K562 (cell line): Measurements from ENCODE around the gene SERTAD3. TPM values are rescaled to one million over a fixed set of nuclear protein-coding genes. Genes with fewer than 3 reads are reported as not detected.

Experiments used
- ATAC-seq: fragments of 200-7000 bp; cut with Tn5 transposase; 3 replicates; pipeline ENCODE4 v1.9.1; 2020; ENCODE audit warnings: moderate library complexity
- BruUV-seq: library from RNA; stranded (reverse); fragments of 400-500 nt; replicated peaks from 2 replicates; lab custom pipeline; 2021; lab: Mats Ljungman, UMichigan
- CTCF ChIA-PET: fragments of 300-600 bp; formaldehyde crosslinking; extraction: SDS; loops from one replicate; lab custom pipeline; 2021; ENCODE audit warnings: low intra/inter-chr PET ratio; lab: Yijun Ruan, JAX
- POLR2A ChIA-PET: fragments of 300-600, 350-650 bp; sonication (Branson Sonifier 250); formaldehyde crosslinking; extraction: SDS; loops from one replicate; lab custom pipeline; 2021; ENCODE audit warnings: antibody characterized with exemption, inconsistent platforms; lab: Yijun Ruan, JAX
- DNase-seq, 4 experiments: peaks; one replicate each; pipeline versions ENCODE4 v3.0.0 to v3.0.0-alpha.2; 2011 to 2018; ENCODE audit warnings: low spot score in 3 of 4, mixed read lengths in 3 of 4; ENCODE audit errors: extremely low read depth in 1 of 4
- FAIRE-seq: peaks from 2 replicates; lab custom pipeline; 2011; peaks lifted over from hg19 to GRCh38; lab: Jason Lieb, UNC
- H2AFZ ChIP-seq: 2 replicates; pipeline ENCODE4 v1.6.0; 2011; ENCODE audit warnings: low read depth, low read length, control low read depth, inconsistent platforms
- H3K27ac ChIP-seq: fragments of 200-600 bp; 3 replicates; pipeline ENCODE4 v1.8.0; 2011; ENCODE audit warnings: low read depth, mild to moderate bottlenecking, control low read depth, inconsistent platforms, low read length, moderate library complexity, mixed read lengths; ENCODE audit errors: extremely low read depth
- H3K27me3 ChIP-seq, 2 experiments: fragments of 300-600 bp in 1 of 2; 2 replicates in 1 of 2; 3 replicates in 1 of 2; pipeline versions ENCODE4 v1.6.0 to v1.8.0; 2011; ENCODE audit warnings: inconsistent platforms in 2 of 2, low read length in 2 of 2, mild to moderate bottlenecking in 1 of 2, mixed read lengths in 1 of 2, moderate library complexity in 1 of 2; ENCODE audit not compliant: control insufficient read depth in 2 of 2, insufficient read depth in 2 of 2
- H3K36me3 ChIP-seq: fragments of 300-600 bp; 3 replicates; pipeline ENCODE4 v1.8.0; 2011; ENCODE audit warnings: mild to moderate bottlenecking, low read length, inconsistent platforms; ENCODE audit not compliant: control insufficient read depth, insufficient read depth
- H3K4me1 ChIP-seq, 2 experiments: fragments of 200-600 bp in 1 of 2; replicated peaks in 1 of 2; 2 replicates in 1 of 2; 3 replicates in 1 of 2; pipeline versions ENCODE4 v1.5.1 to v1.8.0; 2011; ENCODE audit warnings: inconsistent platforms in 2 of 2, low read length in 2 of 2, mild to moderate bottlenecking in 1 of 2, mixed read lengths in 1 of 2, moderate library complexity in 1 of 2; ENCODE audit not compliant: control insufficient read depth in 2 of 2, insufficient read depth in 2 of 2
- H3K4me2 ChIP-seq: 2 replicates; pipeline ENCODE4 v1.6.1; 2011; ENCODE audit warnings: low read length, control low read depth, inconsistent platforms, mixed read lengths; ENCODE audit not compliant: insufficient read depth
- H3K4me3 ChIP-seq: fragments of 200-600 bp; sonication (generic), shearing (Covaris generic); 2 replicates; pipeline ENCODE4 v1.5.1; 2016; ENCODE audit warnings: control low read depth, inconsistent platforms
- H3K79me2 ChIP-seq: fragments of 200-600 bp; 3 replicates; pipeline ENCODE4 v1.8.0; 2011; ENCODE audit warnings: low read length, inconsistent platforms; ENCODE audit not compliant: control insufficient read depth, insufficient read depth
- H3K9ac ChIP-seq, 2 experiments: 2 replicates each; pipeline versions ENCODE4 v1.6.0 to v1.6.1; 2011; ENCODE audit warnings: low read depth in 2 of 2, low read length in 2 of 2, control low read depth in 1 of 2, inconsistent platforms in 1 of 2, mild to moderate bottlenecking in 1 of 2, mixed read lengths in 1 of 2; ENCODE audit not compliant: insufficient read depth in 1 of 2
- H3K9me1 ChIP-seq: one replicate; pipeline ENCODE4 v1.6.0; 2011; ENCODE audit warnings: inconsistent platforms, mild to moderate bottlenecking, low read length, moderate library complexity; ENCODE audit not compliant: control insufficient read depth, insufficient read depth
- H3K9me3 ChIP-seq: replicated peaks from 2 replicates; pipeline ENCODE4 v1.5.1; 2011; ENCODE audit warnings: low read depth, low read length, inconsistent platforms; ENCODE audit not compliant: control insufficient read depth, insufficient read depth
- H4K20me1 ChIP-seq: replicated peaks from 2 replicates; pipeline ENCODE4 v1.6.1; 2011; ENCODE audit warnings: low read length, inconsistent platforms, mixed read lengths; ENCODE audit not compliant: control insufficient read depth, insufficient read depth
- ARNT ChIP-seq, 2 experiments: fragments of 450-650 bp; IDR thresholded peaks; 2 replicates each; pipeline ENCODE4 v1.6.1; 2016; ENCODE audit warnings: mild to moderate bottlenecking in 1 of 2
- ATF1 ChIP-seq, 2 experiments: fragments of 450-650 bp in 1 of 2; IDR thresholded peaks; 2 replicates each; pipeline ENCODE4 v1.6.1; 2016; ENCODE audit warnings: missing compliant biosample characterization in 1 of 2, missing genetic modification characterization in 1 of 2
- BCOR ChIP-seq: fragments of 450-650 bp; IDR thresholded peaks from 2 replicates; pipeline ENCODE4 v1.6.1; 2016
- BRCA1 ChIP-seq, 2 experiments: fragments of 450-650 bp in 1 of 2; sonication (generic) in 1 of 2; formaldehyde crosslinking in 1 of 2; IDR thresholded peaks; 2 replicates each; pipeline versions ENCODE4 v1.5.0 to v1.6.1; 2017 to 2020; ENCODE audit warnings: mild to moderate bottlenecking in 1 of 2, missing genetic modification reagents in 1 of 2
- FOSL1 ChIP-seq: fragments of 200-800 bp; sonication (Bioruptor generic); conservative IDR thresholded peaks from 2 replicates; pipeline ENCODE4 v1.6.1; 2016; ENCODE audit warnings: missing genetic modification characterization, missing compliant biosample characterization
- ILF3 ChIP-seq: fragments of 450-650 bp; IDR thresholded peaks from 2 replicates; pipeline ENCODE4 v1.6.1; 2018; ENCODE audit warnings: antibody characterized with exemption, mild to moderate bottlenecking, moderate library complexity, borderline replicate concordance
- KAT7 ChIP-seq: sonication (generic); formaldehyde crosslinking; IDR thresholded peaks from 2 replicates; pipeline ENCODE4 v1.8.0; 2022; ENCODE audit warnings: missing genetic modification reagents, mild to moderate bottlenecking, borderline replicate concordance
- LCOR ChIP-seq: sonication (generic); formaldehyde crosslinking; IDR thresholded peaks from 2 replicates; pipeline ENCODE4 v1.8.0; 2022; ENCODE audit warnings: mild to moderate bottlenecking, missing genetic modification reagents
- MTF1 ChIP-seq: fragments of 250-450 bp; sonication (Bioruptor Pico); IDR thresholded peaks from 2 replicates; pipeline ENCODE4 v1.9.0; 2021; ENCODE audit warnings: moderate library complexity, mild to moderate bottlenecking, inconsistent platforms, borderline replicate concordance
- RFX7 ChIP-seq: fragments of 250-450 bp; sonication (Bioruptor Pico); IDR thresholded peaks from 2 replicates; pipeline ENCODE4 v1.5.1; 2021; ENCODE audit warnings: mild to moderate bottlenecking
- SAFB ChIP-seq: fragments of 200-400 bp; formaldehyde crosslinking; IDR thresholded peaks from 2 replicates; pipeline ENCODE4 v1.6.1; 2017; ENCODE audit warnings: low read depth, low read length, borderline replicate concordance
- SMARCC2 ChIP-seq: fragments of 450-650 bp; IDR thresholded peaks from 2 replicates; pipeline ENCODE4 v1.6.1; 2017; ENCODE audit warnings: antibody characterized with exemption, moderate library complexity, mild to moderate bottlenecking, low read depth
- ZNF263 ChIP-seq: sonication (generic); formaldehyde crosslinking; IDR thresholded peaks from 2 replicates; pipeline ENCODE4 v1.8.0; 2022; ENCODE audit warnings: mild to moderate bottlenecking, missing genetic modification reagents, borderline replicate concordance
- ZNF444 ChIP-seq: fragments of 250-450 bp; sonication (Bioruptor Pico); IDR thresholded peaks from 2 replicates; pipeline ENCODE4 v1.4.0; 2020; ENCODE audit warnings: mild to moderate bottlenecking, moderate library complexity
- ZSCAN32 ChIP-seq: fragments of 450-650 bp; formaldehyde crosslinking; IDR thresholded peaks from 2 replicates; pipeline ENCODE4 v1.4.0; 2020; ENCODE audit warnings: mild to moderate bottlenecking, moderate library complexity
- WGBS: fragments of 100-300 bp; shearing (Covaris generic); methylation state at CpG from one replicate; pipeline ENCODE4 v1.1.6; 2016; ENCODE audit warnings: low coverage, mixed read lengths; ENCODE audit not compliant: insufficient coverage; ENCODE audit errors: missing lambda C conversion rate; 5-methylcytosine and 5-hydroxymethylcytosine counted together
- in situ Hi-C: fragments of 300-500 bp; cut with MboI; formaldehyde crosslinking; loops from 4 replicates; pipeline ENCODE4 v1.15.0; 2018; ENCODE audit warnings: inconsistent platforms, mixed read lengths
- intact Hi-C: fragments of 100-400 bp; cut with micrococcal nuclease; formaldehyde crosslinking; loops from 2 replicates; pipeline ENCODE4 v1.14.2; 2022
- polyA plus RNA-seq, 8 experiments: library from polyadenylated mRNA; depleted of rRNA in 4 of 8; stranded (reverse) in 5 of 8; unstranded in 3 of 8; fragments of >200 nt; fragmentation: Nextera tagmentation in 2 of 8; fragmentation: Illumina TruSeq in 1 of 8; extraction: Ambion mirVana in 2 of 8; extraction: Trizol in 1 of 8; gene quantifications; 2 replicates each; pipeline versions ENCODE4 v1.2.1 to v1.2.3, GENCODE V29; 2011 to 2014; ENCODE audit warnings: inconsistent platforms in 1 of 8, missing spikeins in 1 of 8
- total RNA-seq, 7 experiments: library from RNA; depleted of rRNA in 6 of 7; stranded (reverse); fragments of >200 nt in 6 of 7; fragmentation: Illumina TruSeq in 2 of 7; extraction: Trizol in 2 of 7; gene quantifications; 2 replicates each; pipeline versions ENCODE4 v1.2.1 to v1.2.3, GENCODE V29; 2011 to 2021; ENCODE audit warnings: low replicate concordance in 1 of 7
- TF ChIP-seq, protein P1 (sequence below): fragments of 450-650 bp; formaldehyde crosslinking; IDR thresholded peaks from 2 replicates; pipeline ENCODE4 v1.4.0; 2020; ENCODE audit warnings: mild to moderate bottlenecking, moderate library complexity
- TF ChIP-seq, protein P2 (sequence below): sonication (generic); formaldehyde crosslinking; IDR thresholded peaks from 2 replicates; pipeline ENCODE4 v1.8.0; 2022; ENCODE audit warnings: missing genetic modification reagents, mild to moderate bottlenecking, borderline replicate concordance

The SERTAD3 gene
- total and polyA plus RNA-seq, 9 of the 15 experiments (the other 6 are each of a cell fraction or from before 2014, with no cell fraction given) = 5.4 to 28.9 (median 17.5) TPM

DNA sequence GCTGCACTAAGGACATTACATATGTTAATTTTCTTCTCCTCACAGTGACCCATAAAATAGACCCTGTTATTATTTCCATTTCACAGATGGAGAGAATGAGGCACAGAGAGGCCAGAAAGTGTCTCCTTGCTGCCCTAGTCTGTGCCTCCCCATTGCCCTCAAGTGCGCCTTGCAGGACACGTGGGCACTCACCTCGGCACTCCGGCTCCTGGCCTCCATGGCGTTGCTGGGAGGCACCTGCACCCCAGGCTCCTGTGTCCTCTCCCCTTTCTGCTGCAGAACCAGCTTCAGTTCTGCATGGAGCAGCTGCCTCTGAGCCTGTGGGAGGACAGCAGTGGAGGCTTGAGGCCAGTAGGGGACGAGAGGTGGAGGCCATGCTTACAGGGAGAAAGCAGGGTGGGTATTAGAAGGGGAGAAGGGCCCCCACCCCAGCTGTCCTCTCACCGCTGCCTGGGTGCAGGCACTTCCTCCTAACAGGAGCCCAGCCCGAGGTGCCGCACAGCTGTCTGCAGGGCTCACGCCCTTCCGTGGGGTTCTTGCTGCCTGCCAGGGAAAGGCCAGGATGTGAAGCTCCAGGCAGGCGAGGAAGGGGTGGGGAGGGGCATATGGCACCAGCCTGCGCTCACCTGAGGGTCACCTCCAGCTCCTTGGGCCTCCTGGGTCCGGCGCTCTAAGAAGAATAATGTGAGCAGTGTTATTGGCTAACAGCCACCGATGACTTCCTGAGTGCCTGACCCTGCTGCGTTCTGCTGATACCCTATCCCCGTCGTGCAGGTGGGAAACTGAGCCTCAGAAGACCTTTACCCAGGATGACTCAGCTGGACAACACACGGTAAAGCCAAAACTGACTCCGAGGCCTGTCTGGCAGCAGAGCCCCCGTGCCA lies 36.2 kb downstream of the SERTAD3 start (continued):
- TF ChIP-seq BCOR = peak; percentile 87
- TF ChIP-seq RFX7 (CRISPR knock-in tag) = no peak
- 0 out of 2 replicates have a peak, but pooled peaks have one; percentile 59 for TF ChIP-seq KAT7 (CRISPR knock-in tag)

DNA sequence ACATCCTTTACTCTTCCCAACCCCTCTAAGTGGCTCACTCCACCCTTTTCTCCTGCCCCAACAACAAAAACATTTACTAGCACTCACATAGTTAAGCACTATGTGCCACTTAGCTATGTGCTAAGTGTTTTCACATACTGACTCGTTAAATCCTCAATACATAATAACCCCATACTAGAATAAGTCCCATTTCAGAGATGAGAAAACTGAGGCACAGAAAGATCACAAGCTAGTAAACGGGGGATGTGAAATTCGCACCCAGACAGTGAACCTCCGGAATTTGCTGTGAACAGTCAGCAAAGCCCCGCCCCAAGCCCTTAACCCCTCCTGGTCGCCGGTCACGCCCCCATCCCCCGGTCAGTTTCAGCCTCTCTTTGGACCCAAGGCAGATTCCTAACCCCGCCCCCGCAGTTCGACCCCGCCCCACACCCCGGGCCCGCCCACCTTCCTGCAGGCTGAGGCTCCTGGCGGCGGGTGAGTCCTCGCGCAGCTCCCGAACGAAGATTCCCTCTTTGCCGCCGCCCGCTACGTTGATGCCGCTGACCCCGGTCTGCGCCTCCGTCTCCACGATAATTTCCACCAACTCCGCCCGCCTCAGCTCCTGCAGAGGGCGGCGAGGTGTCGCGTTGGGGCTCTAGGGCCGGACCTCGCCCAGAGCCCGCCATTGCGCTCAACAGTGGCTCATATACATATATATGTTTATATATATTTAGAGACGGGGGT lies 40.7 kb downstream of the SERTAD3 start:
- peak; percentile 93 for FAIRE-seq
- H3K4me1 ChIP-seq = peaks cover 24 to 37% of the 10 kb centered on the region in 2 experiments
- peak overlapping the region; percentile 95 for H2AFZ ChIP-seq
- DNase-seq = peak; percentile 96 to 98 (median 97)
- peak; percentile 91 for ATAC-seq
- WGBS = 2% methylated on average over 27 of the region's 41 CpGs
- no peaks in the 10 kb centered on the region for H3K27me3 ChIP-seq
- peak overlapping the region; percentile 64 for H3K4me3 ChIP-seq
- H3K9me3 ChIP-seq = no peaks in the 10 kb centered on the region
- H4K20me1 ChIP-seq = 0 out of 2 replicates have a peak, but pooled peaks cover 5% of the 10 kb centered on the region
- no peaks in the 10 kb centered on the region for H3K79me2 ChIP-seq
- peak overlapping the region; percentile 54 to 90; a peak in 3 of 4 replicates for H3K9ac ChIP-seq
- intact Hi-C loops (no loop called here), in situ Hi-C loops (no loop called here)
- POLR2A ChIA-PET = interaction anchor here (0.6 to 2.4 kb wide), 8 partner anchors 11 to 216 kb away, joined by 3 to 17 read pairs (median 4); no protein-coding TSS in a partner anchor
- peak overlapping the region; percentile 87 for H3K4me2 ChIP-seq
- no peaks in the 10 kb centered on the region for H3K36me3 ChIP-seq
- no TSS peak for BruUV-seq
- no peaks in the 10 kb centered on the region for H3K9me1 ChIP-seq
- CTCF ChIA-PET = no interaction called here
- peak overlapping the region; percentile 70; the same call in 2 of the 3 replicates for H3K27ac ChIP-seq
- TF ChIP-seq SMARCC2 (no peak), ZSCAN32 (no peak), ARNT (IDR thresholded peaks at IDR 0.05) (peak; percentile 33 to 76; a peak in 2 of 4 replicates), ZNF444 (CRISPR knock-in tag) (no peak), MTF1 (CRISPR knock-in tag) (no peak), ZNF263 (CRISPR knock-in tag) (0 out of 2 replicates have a peak, but pooled peaks have one; percentile 44), ATF1 (CRISPR knock-in tag; IDR thresholded peaks at IDR 0.05) (no peak), ATF1 (tag; IDR thresholded peaks at IDR 0.05) (peak; percentile 14; the same call in 1 of the 2 replicates), LCOR (CRISPR knock-in tag) (no peak), BRCA1 (IDR thresholded peaks at IDR 0.05) (no peak), BRCA1 (CRISPR knock-in tag; IDR thresholded peaks at IDR 0.05) (no peak), SAFB (no peak), FOSL1 (tag) (no peak), ILF3 (no peak)
- TF ChIP-seq, protein P1, sequence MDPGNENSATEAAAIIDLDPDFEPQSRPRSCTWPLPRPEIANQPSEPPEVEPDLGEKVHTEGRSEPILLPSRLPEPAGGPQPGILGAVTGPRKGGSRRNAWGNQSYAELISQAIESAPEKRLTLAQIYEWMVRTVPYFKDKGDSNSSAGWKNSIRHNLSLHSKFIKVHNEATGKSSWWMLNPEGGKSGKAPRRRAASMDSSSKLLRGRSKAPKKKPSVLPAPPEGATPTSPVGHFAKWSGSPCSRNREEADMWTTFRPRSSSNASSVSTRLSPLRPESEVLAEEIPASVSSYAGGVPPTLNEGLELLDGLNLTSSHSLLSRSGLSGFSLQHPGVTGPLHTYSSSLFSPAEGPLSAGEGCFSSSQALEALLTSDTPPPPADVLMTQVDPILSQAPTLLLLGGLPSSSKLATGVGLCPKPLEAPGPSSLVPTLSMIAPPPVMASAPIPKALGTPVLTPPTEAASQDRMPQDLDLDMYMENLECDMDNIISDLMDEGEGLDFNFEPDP (CRISPR knock-in tag) = no peak
- TF ChIP-seq, protein P2, sequence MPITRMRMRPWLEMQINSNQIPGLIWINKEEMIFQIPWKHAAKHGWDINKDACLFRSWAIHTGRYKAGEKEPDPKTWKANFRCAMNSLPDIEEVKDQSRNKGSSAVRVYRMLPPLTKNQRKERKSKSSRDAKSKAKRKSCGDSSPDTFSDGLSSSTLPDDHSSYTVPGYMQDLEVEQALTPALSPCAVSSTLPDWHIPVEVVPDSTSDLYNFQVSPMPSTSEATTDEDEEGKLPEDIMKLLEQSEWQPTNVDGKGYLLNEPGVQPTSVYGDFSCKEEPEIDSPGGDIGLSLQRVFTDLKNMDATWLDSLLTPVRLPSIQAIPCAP (CRISPR knock-in tag) = no peak
